IMR-90 (cell line): Measurements from ENCODE around the gene SEL1L3. TPM values are rescaled to one million over a fixed set of nuclear protein-coding genes. Genes with fewer than 3 reads are reported as not detected.

Source experiments
- ATAC-seq: fragments of 200-7000 bp; cut with Tn5 transposase; 2 replicates; pipeline ENCODE4 v1.9.1; 2020; ENCODE audit warnings: low read depth, mild to moderate bottlenecking, moderate library complexity
- BruUV-seq: library from RNA; stranded (reverse); fragments of 400-500 nt; replicated peaks from 2 replicates; lab custom pipeline; 2021; lab: Mats Ljungman, UMichigan
- CTCF ChIA-PET: fragments of 300-600 bp; formaldehyde crosslinking; extraction: SDS; loops from one replicate; lab custom pipeline; 2021; ENCODE audit warnings: antibody characterized with exemption; lab: Yijun Ruan, JAX
- POLR2A ChIA-PET: fragments of 300-600 bp; sonication (Branson Sonifier 250); formaldehyde crosslinking; loops from one replicate; lab custom pipeline; 2022; ENCODE audit warnings: antibody characterized with exemption; ENCODE audit not compliant: unreplicated experiment; lab: Charles Lee
- DNase-seq: peaks from one replicate; pipeline ENCODE4 v3.0.0; 2013
- H2AFZ ChIP-seq: replicated peaks from 2 replicates; pipeline ENCODE3; 2013; ENCODE audit warnings: low read length, mild to moderate bottlenecking; ENCODE audit not compliant: poor library complexity
- H2AK5ac ChIP-seq: 2 replicates; pipeline ENCODE4 v1.6.1; 2013; ENCODE audit warnings: low read depth, low read length, inconsistent platforms
- H2AK9ac ChIP-seq: replicated peaks from 2 replicates; pipeline ENCODE3; 2013; ENCODE audit warnings: mild to moderate bottlenecking, low read depth, low read length, moderate library complexity; ENCODE audit not compliant: poor library complexity
- H2BK120ac ChIP-seq: 2 replicates; pipeline ENCODE4 v1.6.1; 2013; ENCODE audit warnings: low read depth, low read length, inconsistent platforms
- H2BK15ac ChIP-seq: 3 replicates; pipeline ENCODE4 v1.6.1; 2013; ENCODE audit warnings: low read depth, low read length, inconsistent platforms
- H2BK20ac ChIP-seq: 2 replicates; pipeline ENCODE4 v1.6.1; 2013; ENCODE audit warnings: low read depth, mild to moderate bottlenecking, inconsistent platforms, low read length, moderate library complexity
- H2BK5ac ChIP-seq: 2 replicates; pipeline ENCODE4 v1.6.1; 2013; ENCODE audit warnings: mild to moderate bottlenecking, low read depth, low read length, inconsistent platforms; ENCODE audit not compliant: poor library complexity, severe bottlenecking
- H3K14ac ChIP-seq: replicated peaks from 2 replicates; pipeline ENCODE4 v1.6.1; 2013; ENCODE audit warnings: low read depth, low read length, inconsistent platforms
- H3K18ac ChIP-seq: 2 replicates; pipeline ENCODE4 v1.6.1; 2013; ENCODE audit warnings: low read depth, low read length, control low read depth
- H3K23ac ChIP-seq: 2 replicates; pipeline ENCODE4 v1.6.1; 2013; ENCODE audit warnings: low read depth, low read length, inconsistent platforms
- H3K27ac ChIP-seq: 2 replicates; pipeline ENCODE4 v1.5.1; 2013; ENCODE audit warnings: mild to moderate bottlenecking, control low read depth, low read length; ENCODE audit not compliant: insufficient read depth
- H3K27me3 ChIP-seq: 2 replicates; pipeline ENCODE4 v1.6.1; 2013; ENCODE audit warnings: low read length; ENCODE audit not compliant: control insufficient read depth, insufficient read depth
- H3K36me3 ChIP-seq: 2 replicates; pipeline ENCODE4 v1.6.1; 2013; ENCODE audit warnings: low read length, mixed read lengths; ENCODE audit not compliant: control insufficient read depth, insufficient read depth
- H3K4ac ChIP-seq: 2 replicates; pipeline ENCODE4 v1.6.1; 2013; ENCODE audit warnings: low read depth, low read length, inconsistent platforms
- H3K4me1 ChIP-seq: 2 replicates; pipeline ENCODE4 v1.6.1; 2013; ENCODE audit warnings: low read length, mixed read lengths; ENCODE audit not compliant: control insufficient read depth, insufficient read depth
- H3K4me2 ChIP-seq: 2 replicates; pipeline ENCODE4 v1.6.1; 2013; ENCODE audit warnings: low read depth, mild to moderate bottlenecking, control low read depth, low read length, moderate library complexity
- H3K4me3 ChIP-seq: 2 replicates; pipeline ENCODE4 v1.5.1; 2013; ENCODE audit warnings: low read depth, mild to moderate bottlenecking, control low read depth, low read length, moderate library complexity; ENCODE audit not compliant: insufficient read depth
- H3K56ac ChIP-seq: 2 replicates; pipeline ENCODE4 v1.6.1; 2013; ENCODE audit warnings: low read length, inconsistent platforms; ENCODE audit not compliant: insufficient read depth; ENCODE audit errors: extremely low read depth
- H3K79me1 ChIP-seq, 2 experiments: 2 replicates each; pipeline ENCODE4 v1.6.1; 2013; ENCODE audit warnings: low read length in 2 of 2, inconsistent platforms in 1 of 2, low read depth in 1 of 2
- H3K9ac ChIP-seq: 2 replicates; pipeline ENCODE4 v1.6.1; 2013; ENCODE audit warnings: low read depth, low read length, control low read depth
- H3K9me1 ChIP-seq: 2 replicates; pipeline ENCODE4 v1.6.1; 2013; ENCODE audit warnings: low read length, inconsistent platforms; ENCODE audit not compliant: insufficient read depth
- H3K9me3 ChIP-seq: 2 replicates; pipeline ENCODE4 v1.6.1; 2013; ENCODE audit warnings: low read length; ENCODE audit not compliant: control insufficient read depth, insufficient read depth
- H4K20me1 ChIP-seq: 2 replicates; pipeline ENCODE4 v1.6.1; 2013; ENCODE audit warnings: low read length, inconsistent platforms; ENCODE audit not compliant: insufficient read depth
- H4K5ac ChIP-seq: 2 replicates; pipeline ENCODE4 v1.6.1; 2013; ENCODE audit warnings: mild to moderate bottlenecking, low read depth, low read length, control low read depth
- H4K8ac ChIP-seq, 2 experiments: 2 replicates each; pipeline ENCODE4 v1.6.1; 2013; ENCODE audit warnings: low read depth in 2 of 2, low read length in 2 of 2, control low read depth in 1 of 2, inconsistent platforms in 1 of 2
- H4K91ac ChIP-seq: 2 replicates; pipeline ENCODE4 v1.6.1; 2013; ENCODE audit warnings: low read depth, low read length, inconsistent platforms; ENCODE audit not compliant: insufficient read depth
- BHLHE40 ChIP-seq: fragments of 150-350 bp; IDR thresholded peaks from 2 replicates; pipeline ENCODE4 v1.6.1; 2016; ENCODE audit warnings: mild to moderate bottlenecking, low read depth, low read length
- CEBPB ChIP-seq: IDR thresholded peaks from 2 replicates; pipeline ENCODE4 v1.6.1; 2012; ENCODE audit warnings: low read depth, low read length, improper control_type of control experiment
- CHD1 ChIP-seq: IDR thresholded peaks from 2 replicates; pipeline ENCODE4 v1.6.1; 2012; ENCODE audit warnings: low read depth, low read length, improper control_type of control experiment
- FOS ChIP-seq: fragments of 150-350 bp; IDR thresholded peaks from 2 replicates; pipeline ENCODE4 v1.6.1; 2016; ENCODE audit warnings: low read depth, low read length
- MAZ ChIP-seq: IDR thresholded peaks from 2 replicates; pipeline ENCODE4 v1.6.1; 2012; ENCODE audit warnings: low read depth, mild to moderate bottlenecking, low read length, improper control_type of control experiment, moderate library complexity, borderline replicate concordance
- MXI1 ChIP-seq: IDR thresholded peaks from 2 replicates; pipeline ENCODE4 v1.6.1; 2012; ENCODE audit warnings: low read depth, mild to moderate bottlenecking, low read length, moderate library complexity, borderline replicate concordance
- NFE2L2 ChIP-seq: fragments of 150-350 bp; IDR thresholded peaks from 2 replicates; pipeline ENCODE4 v1.6.1; 2016; ENCODE audit warnings: low read depth, mild to moderate bottlenecking, low read length
- POLR2A ChIP-seq: IDR thresholded peaks from 2 replicates; pipeline ENCODE4 v1.6.1; 2012; ENCODE audit warnings: mild to moderate bottlenecking, low read depth, low read length
- RAD21 ChIP-seq: IDR thresholded peaks from 2 replicates; pipeline ENCODE4 v1.6.1; 2012; ENCODE audit warnings: low read length, improper control_type of control experiment
- RCOR1 ChIP-seq: IDR thresholded peaks from 2 replicates; pipeline ENCODE4 v1.6.1; 2012; ENCODE audit warnings: mild to moderate bottlenecking, low read length, improper control_type of control experiment; ENCODE audit not compliant: insufficient replicate concordance
- RFX5 ChIP-seq: IDR thresholded peaks from 2 replicates; pipeline ENCODE4 v1.8.0; 2012; ENCODE audit warnings: low read depth, mild to moderate bottlenecking, low read length, moderate library complexity
- SMC3 ChIP-seq: fragments of 150-350 bp; IDR thresholded peaks from 2 replicates; pipeline ENCODE4 v1.6.1; 2016; ENCODE audit warnings: low read depth, mild to moderate bottlenecking, antibody characterized with exemption, low read length, moderate library complexity
- WGBS, 2 experiments: methylation state at CpG; one replicate each; pipeline versions ENCODE4 v1.1.5 to v1.1.7; 2013; ENCODE audit warnings: missing lambda C conversion rate in 2 of 2; ENCODE audit not compliant: insufficient read length in 1 of 2; ENCODE audit errors: extremely low coverage in 2 of 2; 5-methylcytosine and 5-hydroxymethylcytosine counted together
- dilution Hi-C: fragments of 300-500 bp; cut with HindIII; formaldehyde crosslinking; loops from one replicate; pipeline ENCODE4 v1.14.3; 2018; ENCODE audit warnings: low sequenced_read_pairs; ENCODE audit not compliant: unreplicated experiment
- in situ Hi-C: fragments of 300-500 bp; cut with MboI; formaldehyde crosslinking; loops from 3 replicates; pipeline ENCODE4 v1.14.3; 2019; ENCODE audit warnings: low sequenced_read_pairs, inconsistent platforms, mixed read lengths
- intact Hi-C: fragments of 100-400 bp; cut with micrococcal nuclease; formaldehyde crosslinking; loops from 2 replicates; pipeline ENCODE4 v1.10.0; 2022
- polyA plus RNA-seq, 3 experiments: library from polyadenylated mRNA; depleted of rRNA; stranded (reverse); fragments of >200 nt; gene quantifications; 2 replicates each; pipeline ENCODE4 v1.2.3, GENCODE V29; 2012; ENCODE audit warnings: low replicate concordance in 1 of 3
- total RNA-seq: library from RNA; depleted of rRNA; stranded (reverse); fragments of >200 nt; gene quantifications from 2 replicates; pipeline ENCODE4 v1.2.3, GENCODE V29; 2012
- TF ChIP-seq, protein P1 (sequence below): conservative IDR thresholded peaks from 2 replicates; pipeline ENCODE4 v1.5.1; 2012; ENCODE audit warnings: mild to moderate bottlenecking, low read depth, low read length, improper control_type of control experiment
- TF ChIP-seq, protein P2 (sequence below): fragments of 150-350 bp; IDR thresholded peaks from 2 replicates; pipeline ENCODE4 v1.6.1; 2016; ENCODE audit warnings: low read depth, mild to moderate bottlenecking, low read length, moderate library complexity, borderline replicate concordance
- TF ChIP-seq, protein P3 (sequence below): fragments of 150-350 bp; IDR thresholded peaks from 2 replicates; pipeline ENCODE4 v1.6.1; 2017; ENCODE audit warnings: mild to moderate bottlenecking, antibody characterized with exemption, low read length, low read depth

Gene SEL1L3
- total and polyA plus RNA-seq, 2 of the 4 experiments (the other 2 are of a cell fraction), result 16.4 to 43.7 TPM

DNA sequence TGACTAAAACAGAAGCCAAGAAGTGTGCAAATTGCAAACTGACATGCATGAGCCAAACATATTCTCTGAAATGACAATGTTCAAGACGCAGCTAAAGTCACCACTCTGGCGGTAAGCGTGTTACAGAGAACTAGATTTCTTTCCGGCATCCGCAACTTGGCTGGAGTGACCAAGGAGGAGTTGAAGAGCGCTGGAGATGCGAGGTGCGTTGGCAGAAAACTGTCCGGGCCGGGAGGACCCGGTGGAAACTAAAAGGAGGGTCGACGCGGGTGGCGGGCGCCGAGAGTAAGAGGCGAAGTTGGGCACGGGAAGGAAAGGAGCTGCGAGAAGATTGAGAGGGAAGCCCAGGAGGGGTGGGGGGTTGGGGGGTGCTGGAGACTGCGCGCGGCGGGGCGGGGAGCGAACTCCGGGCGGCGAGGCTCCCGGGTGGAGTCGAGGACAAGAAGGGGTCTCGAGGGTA, 807 bp downstream of the SEL1L3 start:
- ChIA-PET POLR2A (no interaction called here), CTCF (interaction anchor here (0.6 to 0.8 kb wide), 2 partner anchors 14 to 21 kb away, joined by 3 read pairs; no protein-coding TSS in a partner anchor)
- H3K56ac ChIP-seq, result peak overlapping the region; percentile 52; the same call in 1 of the 2 replicates
- no peaks in the 10 kb centered on the region for H3K9me3 ChIP-seq
- intact Hi-C loops, result loop anchor here (5.0 kb wide), 2 partner anchors 50 to 420 kb away; partner anchors contain the start of gene SMIM20
- peak overlapping the region; percentile 72 for H3K4me2 ChIP-seq
- BruUV-seq, result no TSS peak
- H2BK15ac ChIP-seq, result peak overlapping the region; percentile 72; the same call in 2 of the 3 replicates
- DNase-seq (peak; percentile 40), ATAC-seq (peak; percentile 52)
- H3K79me1 ChIP-seq, result peaks cover 20 to 25% of the 10 kb centered on the region in 2 experiments
- H4K20me1 ChIP-seq, result no peaks in the 10 kb centered on the region
- 0 out of 2 replicates have a peak overlapping the region, but pooled peaks have one; percentile 8 for H3K14ac ChIP-seq
- H2AK9ac ChIP-seq, result peak overlapping the region; percentile 80
- H4K5ac ChIP-seq, result no peak overlapping the region
- peak overlapping the region; percentile 18; the same call in 1 of the 2 replicates for H2BK20ac ChIP-seq
- H3K9me1 ChIP-seq, result peaks cover 14% of the 10 kb centered on the region; the same call in 1 of the 2 replicates
- 0 out of 2 replicates have a peak overlapping the region, but pooled peaks have one; percentile 30 for H2AK5ac ChIP-seq
- H3K23ac ChIP-seq, result peak overlapping the region; percentile 43
- H3K18ac ChIP-seq, result peak overlapping the region; percentile 8; the same call in 1 of the 2 replicates
- H3K9ac ChIP-seq, result peak overlapping the region; percentile 51
- in situ Hi-C loops, result no loop called here
- peak overlapping the region; percentile 66 for H2BK120ac ChIP-seq
- dilution Hi-C loops, result no loop called here
- H3K4me1 ChIP-seq, result peaks cover 5% of the 10 kb centered on the region
- no peaks in the 10 kb centered on the region for H3K27me3 ChIP-seq
- H3K36me3 ChIP-seq, result no peaks in the 10 kb centered on the region
- peak overlapping the region; percentile 79 for H4K91ac ChIP-seq
- 0% methylated on average over 9 of the region's 32 CpGs; no CpG with 5 or more reads in 1 of the 2 experiments for WGBS, 2 experiments
- H2BK5ac ChIP-seq, result peak overlapping the region; percentile 2
- H2AFZ ChIP-seq, result peak overlapping the region; percentile 85
- H3K4ac ChIP-seq, result peak overlapping the region; percentile 71
- H4K8ac ChIP-seq, result peak overlapping the region; percentile 7 to 25; a peak in 3 of 4 replicates
- H3K27ac ChIP-seq, result peak overlapping the region; percentile 19
- peak overlapping the region; percentile 49 for H3K4me3 ChIP-seq
- no peak for TF ChIP-seq CEBPB
- TF ChIP-seq CHD1, result no peak
- TF ChIP-seq SMC3, result no peak
- TF ChIP-seq, protein P1, sequence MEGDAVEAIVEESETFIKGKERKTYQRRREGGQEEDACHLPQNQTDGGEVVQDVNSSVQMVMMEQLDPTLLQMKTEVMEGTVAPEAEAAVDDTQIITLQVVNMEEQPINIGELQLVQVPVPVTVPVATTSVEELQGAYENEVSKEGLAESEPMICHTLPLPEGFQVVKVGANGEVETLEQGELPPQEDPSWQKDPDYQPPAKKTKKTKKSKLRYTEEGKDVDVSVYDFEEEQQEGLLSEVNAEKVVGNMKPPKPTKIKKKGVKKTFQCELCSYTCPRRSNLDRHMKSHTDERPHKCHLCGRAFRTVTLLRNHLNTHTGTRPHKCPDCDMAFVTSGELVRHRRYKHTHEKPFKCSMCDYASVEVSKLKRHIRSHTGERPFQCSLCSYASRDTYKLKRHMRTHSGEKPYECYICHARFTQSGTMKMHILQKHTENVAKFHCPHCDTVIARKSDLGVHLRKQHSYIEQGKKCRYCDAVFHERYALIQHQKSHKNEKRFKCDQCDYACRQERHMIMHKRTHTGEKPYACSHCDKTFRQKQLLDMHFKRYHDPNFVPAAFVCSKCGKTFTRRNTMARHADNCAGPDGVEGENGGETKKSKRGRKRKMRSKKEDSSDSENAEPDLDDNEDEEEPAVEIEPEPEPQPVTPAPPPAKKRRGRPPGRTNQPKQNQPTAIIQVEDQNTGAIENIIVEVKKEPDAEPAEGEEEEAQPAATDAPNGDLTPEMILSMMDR, result no peak
- no peak for TF ChIP-seq RCOR1
- TF ChIP-seq POLR2A, result no peak; the same call in 1 of the 2 replicates
- no peak for TF ChIP-seq RAD21
- TF ChIP-seq FOS, result no peak
- TF ChIP-seq, protein P2, sequence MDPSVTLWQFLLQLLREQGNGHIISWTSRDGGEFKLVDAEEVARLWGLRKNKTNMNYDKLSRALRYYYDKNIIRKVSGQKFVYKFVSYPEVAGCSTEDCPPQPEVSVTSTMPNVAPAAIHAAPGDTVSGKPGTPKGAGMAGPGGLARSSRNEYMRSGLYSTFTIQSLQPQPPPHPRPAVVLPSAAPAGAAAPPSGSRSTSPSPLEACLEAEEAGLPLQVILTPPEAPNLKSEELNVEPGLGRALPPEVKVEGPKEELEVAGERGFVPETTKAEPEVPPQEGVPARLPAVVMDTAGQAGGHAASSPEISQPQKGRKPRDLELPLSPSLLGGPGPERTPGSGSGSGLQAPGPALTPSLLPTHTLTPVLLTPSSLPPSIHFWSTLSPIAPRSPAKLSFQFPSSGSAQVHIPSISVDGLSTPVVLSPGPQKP, result no peak
- TF ChIP-seq, protein P3, sequence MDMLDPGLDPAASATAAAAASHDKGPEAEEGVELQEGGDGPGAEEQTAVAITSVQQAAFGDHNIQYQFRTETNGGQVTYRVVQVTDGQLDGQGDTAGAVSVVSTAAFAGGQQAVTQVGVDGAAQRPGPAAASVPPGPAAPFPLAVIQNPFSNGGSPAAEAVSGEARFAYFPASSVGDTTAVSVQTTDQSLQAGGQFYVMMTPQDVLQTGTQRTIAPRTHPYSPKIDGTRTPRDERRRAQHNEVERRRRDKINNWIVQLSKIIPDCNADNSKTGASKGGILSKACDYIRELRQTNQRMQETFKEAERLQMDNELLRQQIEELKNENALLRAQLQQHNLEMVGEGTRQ, result no peak
- TF ChIP-seq NFE2L2, result no peak
- TF ChIP-seq MAZ, result no peak
- no peak for TF ChIP-seq RFX5
- no peak for TF ChIP-seq BHLHE40
- no peak for TF ChIP-seq MXI1
